ENCODE results near the gene GADD45A.
A peak's percentile ranks its signal among the peaks of the same experiment; 100 is the strongest.

Gene GADD45A

DNA sequence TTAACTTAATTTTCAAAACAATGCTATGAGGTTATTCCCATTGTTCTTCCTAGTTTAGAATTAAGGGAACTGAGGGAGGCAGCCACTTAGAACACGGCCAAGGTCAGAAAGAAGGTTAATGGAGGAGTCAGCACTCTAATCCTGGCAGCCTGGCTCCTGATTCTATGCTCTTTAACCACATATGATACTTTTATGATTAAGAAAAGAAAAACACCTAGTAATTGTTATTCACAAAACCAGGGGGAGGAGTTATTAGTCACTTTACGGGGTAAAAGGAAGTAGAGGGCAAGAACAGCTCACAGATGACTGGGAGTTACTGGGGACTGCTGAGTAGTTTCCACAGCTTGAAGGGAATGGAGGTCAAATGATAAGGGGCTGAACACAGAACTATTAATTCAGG, 38.6 kb downstream of the GADD45A start:
- Histone ChIP-seq H3K36me3 (ENCODE audit: control insufficient read depth in 2 of 2, insufficient read depth in 1 of 2, low read length in 2 of 2) (no peaks in the 10 kb centered on the region), H3K4me3 (ENCODE audit: low read depth, low read length) (no peak overlapping the region), H3K9me3 (ENCODE audit: control insufficient read depth, insufficient read depth, low read depth, low read length) (no peaks in the 10 kb centered on the region), H3K27ac (ENCODE audit: extremely low read depth, low read depth, low read length) (no peak overlapping the region), H3K4me1 (ENCODE audit: control insufficient read depth, insufficient read depth, low read length) (peaks cover 11% of the 10 kb centered on the region)
- ChIA-PET POLR2A (no interaction called here), CTCF (interaction anchor here (1.0 kb wide), 2 partner anchors 22 to 37 kb away, joined by 3 read pairs; no protein-coding TSS in a partner anchor)
- TF ChIP-seq TCF7L2 (IDR thresholded peaks at IDR 0.05; ENCODE audit: borderline replicate concordance, low read depth, low read length): no peak
- TF ChIP-seq ZNF184 (tag by site-specific recombination; IDR thresholded peaks at IDR 0.05): no peak
- no peak for TF ChIP-seq ZNF2 (tag by site-specific recombination; IDR thresholded peaks at IDR 0.05)
- TF ChIP-seq, protein P1, sequence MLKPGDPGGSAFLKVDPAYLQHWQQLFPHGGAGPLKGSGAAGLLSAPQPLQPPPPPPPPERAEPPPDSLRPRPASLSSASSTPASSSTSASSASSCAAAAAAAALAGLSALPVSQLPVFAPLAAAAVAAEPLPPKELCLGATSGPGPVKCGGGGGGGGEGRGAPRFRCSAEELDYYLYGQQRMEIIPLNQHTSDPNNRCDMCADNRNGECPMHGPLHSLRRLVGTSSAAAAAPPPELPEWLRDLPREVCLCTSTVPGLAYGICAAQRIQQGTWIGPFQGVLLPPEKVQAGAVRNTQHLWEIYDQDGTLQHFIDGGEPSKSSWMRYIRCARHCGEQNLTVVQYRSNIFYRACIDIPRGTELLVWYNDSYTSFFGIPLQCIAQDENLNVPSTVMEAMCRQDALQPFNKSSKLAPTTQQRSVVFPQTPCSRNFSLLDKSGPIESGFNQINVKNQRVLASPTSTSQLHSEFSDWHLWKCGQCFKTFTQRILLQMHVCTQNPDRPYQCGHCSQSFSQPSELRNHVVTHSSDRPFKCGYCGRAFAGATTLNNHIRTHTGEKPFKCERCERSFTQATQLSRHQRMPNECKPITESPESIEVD (tag by site-specific recombination; IDR thresholded peaks at IDR 0.05): no peak
- TF ChIP-seq, protein P2, sequence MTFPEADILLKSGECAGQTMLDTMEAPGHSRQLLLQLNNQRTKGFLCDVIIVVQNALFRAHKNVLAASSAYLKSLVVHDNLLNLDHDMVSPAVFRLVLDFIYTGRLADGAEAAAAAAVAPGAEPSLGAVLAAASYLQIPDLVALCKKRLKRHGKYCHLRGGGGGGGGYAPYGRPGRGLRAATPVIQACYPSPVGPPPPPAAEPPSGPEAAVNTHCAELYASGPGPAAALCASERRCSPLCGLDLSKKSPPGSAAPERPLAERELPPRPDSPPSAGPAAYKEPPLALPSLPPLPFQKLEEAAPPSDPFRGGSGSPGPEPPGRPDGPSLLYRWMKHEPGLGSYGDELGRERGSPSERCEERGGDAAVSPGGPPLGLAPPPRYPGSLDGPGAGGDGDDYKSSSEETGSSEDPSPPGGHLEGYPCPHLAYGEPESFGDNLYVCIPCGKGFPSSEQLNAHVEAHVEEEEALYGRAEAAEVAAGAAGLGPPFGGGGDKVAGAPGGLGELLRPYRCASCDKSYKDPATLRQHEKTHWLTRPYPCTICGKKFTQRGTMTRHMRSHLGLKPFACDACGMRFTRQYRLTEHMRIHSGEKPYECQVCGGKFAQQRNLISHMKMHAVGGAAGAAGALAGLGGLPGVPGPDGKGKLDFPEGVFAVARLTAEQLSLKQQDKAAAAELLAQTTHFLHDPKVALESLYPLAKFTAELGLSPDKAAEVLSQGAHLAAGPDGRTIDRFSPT (tag by site-specific recombination; IDR thresholded peaks at IDR 0.05): no peak
- TF ChIP-seq ZNF398 (tag by site-specific recombination; IDR thresholded peaks at IDR 0.05): no peak
- no peak for TF ChIP-seq ZNF133 (tag by site-specific recombination; IDR thresholded peaks at IDR 0.05)
- no peak for TF ChIP-seq ZNF140 (tag by site-specific recombination; IDR thresholded peaks at IDR 0.05)
- TF ChIP-seq ZBTB21 (tag by site-specific recombination; IDR thresholded peaks at IDR 0.05): no peak
- no peak for TF ChIP-seq ZEB2 (tag by site-specific recombination; IDR thresholded peaks at IDR 0.05)
- no peak for TF ChIP-seq ZNF785 (tag by site-specific recombination; IDR thresholded peaks at IDR 0.05)
- TF ChIP-seq, protein P3, sequence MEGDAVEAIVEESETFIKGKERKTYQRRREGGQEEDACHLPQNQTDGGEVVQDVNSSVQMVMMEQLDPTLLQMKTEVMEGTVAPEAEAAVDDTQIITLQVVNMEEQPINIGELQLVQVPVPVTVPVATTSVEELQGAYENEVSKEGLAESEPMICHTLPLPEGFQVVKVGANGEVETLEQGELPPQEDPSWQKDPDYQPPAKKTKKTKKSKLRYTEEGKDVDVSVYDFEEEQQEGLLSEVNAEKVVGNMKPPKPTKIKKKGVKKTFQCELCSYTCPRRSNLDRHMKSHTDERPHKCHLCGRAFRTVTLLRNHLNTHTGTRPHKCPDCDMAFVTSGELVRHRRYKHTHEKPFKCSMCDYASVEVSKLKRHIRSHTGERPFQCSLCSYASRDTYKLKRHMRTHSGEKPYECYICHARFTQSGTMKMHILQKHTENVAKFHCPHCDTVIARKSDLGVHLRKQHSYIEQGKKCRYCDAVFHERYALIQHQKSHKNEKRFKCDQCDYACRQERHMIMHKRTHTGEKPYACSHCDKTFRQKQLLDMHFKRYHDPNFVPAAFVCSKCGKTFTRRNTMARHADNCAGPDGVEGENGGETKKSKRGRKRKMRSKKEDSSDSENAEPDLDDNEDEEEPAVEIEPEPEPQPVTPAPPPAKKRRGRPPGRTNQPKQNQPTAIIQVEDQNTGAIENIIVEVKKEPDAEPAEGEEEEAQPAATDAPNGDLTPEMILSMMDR (tag by site-specific recombination; IDR thresholded peaks at IDR 0.05): no peak
- TF ChIP-seq, protein P4, sequence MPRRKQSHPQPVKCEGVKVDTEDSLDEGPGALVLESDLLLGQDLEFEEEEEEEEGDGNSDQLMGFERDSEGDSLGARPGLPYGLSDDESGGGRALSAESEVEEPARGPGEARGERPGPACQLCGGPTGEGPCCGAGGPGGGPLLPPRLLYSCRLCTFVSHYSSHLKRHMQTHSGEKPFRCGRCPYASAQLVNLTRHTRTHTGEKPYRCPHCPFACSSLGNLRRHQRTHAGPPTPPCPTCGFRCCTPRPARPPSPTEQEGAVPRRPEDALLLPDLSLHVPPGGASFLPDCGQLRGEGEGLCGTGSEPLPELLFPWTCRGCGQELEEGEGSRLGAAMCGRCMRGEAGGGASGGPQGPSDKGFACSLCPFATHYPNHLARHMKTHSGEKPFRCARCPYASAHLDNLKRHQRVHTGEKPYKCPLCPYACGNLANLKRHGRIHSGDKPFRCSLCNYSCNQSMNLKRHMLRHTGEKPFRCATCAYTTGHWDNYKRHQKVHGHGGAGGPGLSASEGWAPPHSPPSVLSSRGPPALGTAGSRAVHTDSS (tag by site-specific recombination; IDR thresholded peaks at IDR 0.05): no peak
- TF ChIP-seq ZNF600 (tag by site-specific recombination; IDR thresholded peaks at IDR 0.05): no peak

DNA sequence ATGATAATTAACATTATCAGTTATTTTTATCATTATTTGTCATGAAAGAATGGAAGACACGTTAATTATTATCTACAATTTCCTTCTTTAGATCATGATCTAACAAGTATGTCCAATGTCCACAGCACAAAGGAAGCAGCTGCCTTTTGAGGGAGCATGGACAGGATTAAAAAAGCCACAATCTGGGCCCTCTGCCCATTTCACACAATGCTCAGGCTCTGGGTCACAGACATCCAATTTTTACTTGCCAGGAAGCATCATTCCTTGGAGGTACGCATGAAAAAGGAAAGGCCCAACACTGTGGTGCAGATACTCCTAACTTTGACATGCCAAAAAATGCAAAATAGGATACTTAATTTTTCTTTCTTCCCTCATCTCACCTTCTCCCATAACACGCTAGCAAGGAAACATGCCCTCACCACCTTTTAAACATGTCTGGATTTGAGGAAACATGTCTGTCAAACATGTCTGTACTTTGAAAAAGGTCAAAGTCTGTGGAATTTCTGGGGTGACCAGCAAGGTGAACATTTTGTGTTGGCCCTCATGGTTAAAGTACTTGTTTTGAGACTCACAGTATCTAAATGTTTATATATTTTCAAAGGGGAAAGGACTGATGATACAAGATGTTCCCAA, 40.0 kb downstream of the GADD45A start:
- TF ChIP-seq KLF9 (tag by site-specific recombination; IDR thresholded peaks at IDR 0.05; ENCODE audit: low read depth): no peak
- TF ChIP-seq ZBTB49 (tag by site-specific recombination; IDR thresholded peaks at IDR 0.05; ENCODE audit: low read depth): no peak
- TF ChIP-seq ZNF558 (tag by site-specific recombination; IDR thresholded peaks at IDR 0.05): 0 out of 2 replicates have a peak, but pooled peaks have one; percentile 43
- H3K9me3 ChIP-seq (ENCODE audit: control insufficient read depth, insufficient read depth, low read depth, low read length): no peaks in the 10 kb centered on the region
- peaks cover 5% of the 10 kb centered on the region for H3K4me1 ChIP-seq (ENCODE audit: control insufficient read depth, insufficient read depth, low read length)
- no peak overlapping the region for H3K4me3 ChIP-seq (ENCODE audit: low read depth, low read length)
- no peak overlapping the region for H3K27ac ChIP-seq (ENCODE audit: extremely low read depth, low read depth, low read length)
- POLR2A ChIA-PET: no interaction called here
- no peaks in the 10 kb centered on the region for H3K36me3 ChIP-seq (ENCODE audit: control insufficient read depth in 2 of 2, insufficient read depth in 1 of 2, low read length in 2 of 2)
- CTCF ChIA-PET: interaction anchor here (0.6 kb wide), 2 partner anchors 18 to 936 kb away, joined by 3 read pairs; no protein-coding TSS in a partner anchor
